SIG-M5 treated with dmso at 0.1 percent for 504 hours (cell line): ENCODE data around the gene FLCN.

ENCODE experiments used
- DNase-seq: peaks from one replicate; lab custom pipeline; 2025; ENCODE audit not compliant: unreplicated experiment; lab: John Stamatoyannopoulos, UW

FLCN gene

DNA sequence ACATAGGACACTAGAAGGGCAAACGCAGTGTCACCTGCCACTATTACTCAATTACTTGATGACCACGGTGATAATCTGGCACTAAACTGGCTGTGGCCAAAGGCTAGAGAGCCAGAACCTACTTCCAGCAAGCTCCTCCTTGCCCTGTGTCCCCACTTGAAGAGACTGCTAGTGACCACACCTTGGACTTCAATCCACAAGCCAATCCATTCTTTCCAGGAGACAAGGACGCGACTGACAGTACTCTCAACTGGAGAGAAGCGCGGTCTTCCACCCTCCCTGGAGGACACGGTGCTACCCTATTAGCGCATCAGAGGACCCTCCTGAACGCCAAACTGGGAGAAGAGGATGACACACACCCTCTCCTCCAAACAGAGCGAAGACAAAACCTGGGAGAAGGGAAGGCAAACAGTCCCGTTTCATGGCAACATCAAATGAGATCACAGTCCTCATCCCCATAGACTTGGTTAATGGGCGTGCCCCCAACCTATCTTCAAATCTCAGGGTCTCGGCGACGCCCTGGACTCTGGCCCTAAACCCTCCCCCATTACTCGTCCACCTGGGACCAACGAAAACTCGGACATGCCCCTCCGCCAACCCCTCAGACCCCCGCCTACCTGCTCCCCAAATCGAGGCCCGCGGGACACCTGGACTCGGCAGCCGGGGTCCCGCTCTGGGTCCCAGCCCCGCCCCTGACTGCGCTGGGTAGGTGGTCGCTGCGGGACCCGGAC is 508 bp downstream of the FLCN start:
- DNase-seq = no peak

DNA sequence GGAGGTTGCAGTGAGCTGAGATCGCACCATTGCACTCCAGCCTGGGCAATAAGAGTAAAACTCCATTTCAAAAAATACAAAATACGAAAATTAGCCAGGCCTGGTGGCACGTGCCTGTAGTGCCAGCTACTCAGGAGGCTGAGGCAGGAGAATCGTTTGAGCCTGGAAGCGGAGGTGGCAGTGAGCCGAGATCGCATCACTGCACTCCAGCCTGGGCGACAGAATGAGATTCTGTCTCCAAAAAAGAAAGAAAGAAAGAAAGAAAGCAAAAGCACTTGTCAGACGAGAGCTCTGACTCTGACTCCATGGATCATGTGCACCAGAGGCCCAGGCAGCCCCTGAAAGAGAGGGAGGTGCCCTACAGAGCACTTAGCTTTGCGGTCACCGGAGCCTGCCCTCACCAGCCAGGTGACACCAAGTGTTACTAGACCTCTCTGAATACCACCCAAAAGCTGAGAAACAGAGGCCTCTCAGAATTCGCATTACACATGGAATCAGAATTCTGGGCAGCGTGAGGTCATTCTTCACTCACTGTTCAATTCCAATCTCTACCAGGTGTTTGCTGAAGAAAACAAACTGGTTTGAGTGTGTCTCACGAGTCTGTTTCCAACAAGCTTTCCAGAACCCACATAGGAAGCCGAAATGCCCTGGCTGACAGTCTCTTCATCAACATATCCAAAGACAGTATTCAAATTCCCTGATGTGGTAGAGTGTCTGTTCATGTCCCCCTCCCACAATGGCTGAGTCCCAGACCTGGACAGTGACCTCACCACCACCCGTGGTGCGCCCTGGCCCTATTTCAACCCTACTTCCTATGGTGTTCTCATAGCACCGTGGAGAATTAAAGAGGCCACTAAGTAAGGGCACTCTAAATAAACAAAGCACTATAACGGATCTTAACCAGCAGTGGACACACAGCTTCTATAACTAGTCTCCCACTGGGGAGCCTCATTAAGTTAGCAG is 1.5 kb downstream of the FLCN start:
- DNase-seq = no peak

DNA sequence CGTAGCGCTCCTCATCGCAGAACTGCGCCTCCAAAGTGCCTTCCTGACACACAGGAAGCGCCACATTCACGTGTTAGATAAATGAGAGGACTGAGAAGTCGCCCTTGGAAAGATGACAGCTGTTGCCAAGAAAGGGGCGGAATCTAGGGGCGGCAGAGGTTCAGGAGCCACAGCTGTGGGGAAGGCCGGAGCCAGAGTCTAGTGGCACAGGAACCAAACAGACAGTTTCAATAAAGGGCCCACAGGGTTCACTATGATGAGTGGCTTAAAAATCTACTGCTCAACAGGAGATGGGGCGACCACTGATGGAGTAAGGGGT is 4.7 kb downstream of the FLCN start:
- DNase-seq = no peak

DNA sequence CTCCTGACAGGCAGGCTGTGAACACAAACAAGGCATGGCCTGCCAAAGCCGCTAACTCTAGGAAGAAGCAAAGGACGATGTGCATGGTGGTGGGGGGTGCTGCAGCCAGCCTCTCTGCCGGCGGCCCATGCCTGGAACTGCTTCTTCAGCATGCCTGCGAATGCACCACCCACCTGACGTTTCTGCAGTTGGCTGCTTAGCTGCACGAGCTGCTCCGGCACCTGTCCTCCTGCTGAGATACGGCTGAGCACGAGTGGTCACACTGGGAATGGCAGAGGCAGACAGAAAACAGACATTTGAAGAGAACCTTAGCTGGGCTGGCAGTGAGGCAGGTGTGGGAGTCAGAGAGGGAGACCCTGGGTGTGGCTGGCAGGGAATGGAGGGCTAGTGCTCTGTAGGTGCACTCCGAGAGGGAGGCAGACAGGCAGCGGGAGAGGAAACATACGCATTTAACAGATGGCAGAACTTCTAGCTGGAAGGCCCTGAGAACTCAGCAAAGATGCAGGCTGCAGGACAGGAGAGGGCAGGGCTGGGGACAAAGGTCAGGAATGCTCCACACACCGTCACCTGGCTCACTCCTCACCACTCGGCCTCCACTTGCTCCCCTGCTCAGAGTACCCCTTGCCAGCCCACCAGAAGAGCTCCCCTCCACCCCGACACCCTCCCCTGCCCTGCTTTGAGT is 5.2 kb downstream of the FLCN start:
- DNase-seq = no peak

DNA sequence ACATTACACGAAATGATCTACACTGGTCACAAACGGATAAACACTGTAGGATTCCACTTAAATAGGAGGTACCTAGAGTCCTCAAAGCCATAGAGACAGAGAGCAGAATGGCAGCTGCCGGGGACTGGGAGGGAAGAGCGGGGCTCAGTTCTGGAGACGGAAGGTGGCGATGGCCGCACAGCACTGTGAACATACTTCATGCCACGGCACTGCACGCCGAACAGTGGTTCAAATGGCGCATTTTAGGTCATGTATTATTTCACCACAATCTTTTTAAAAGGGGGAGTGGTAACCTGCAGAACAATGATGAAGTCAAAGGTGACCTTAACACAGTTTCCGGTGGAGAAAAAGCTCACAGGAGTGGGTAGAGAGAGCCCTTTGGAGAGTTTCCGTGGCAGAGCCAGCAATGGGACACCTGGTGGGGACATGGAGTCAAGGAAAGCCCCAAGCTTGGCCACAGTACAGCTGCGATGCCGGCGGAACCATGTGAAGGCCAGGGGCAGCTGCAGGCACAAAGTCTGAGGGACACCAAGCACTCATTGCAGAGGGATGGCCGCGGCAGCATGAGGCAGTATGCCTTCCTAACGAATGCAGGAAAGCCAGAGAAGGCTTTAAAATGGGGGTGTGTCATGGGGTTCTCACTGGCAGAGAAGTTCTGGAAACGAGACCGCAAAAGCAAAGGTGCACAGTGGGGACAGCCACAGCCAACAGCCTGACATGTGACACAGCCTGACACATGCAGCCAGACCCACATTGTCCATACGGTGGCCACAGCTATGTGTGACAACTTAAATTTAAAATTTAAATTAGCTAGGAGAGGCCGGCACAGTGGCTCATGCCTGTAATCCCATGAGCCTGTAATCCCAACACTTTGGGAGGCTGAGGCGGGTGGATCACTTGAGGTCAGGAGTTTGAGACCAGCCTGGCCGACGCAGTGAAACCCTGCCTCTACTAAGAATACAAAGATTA is 7.3 kb downstream of the FLCN start:
- DNase-seq = no peak

DNA sequence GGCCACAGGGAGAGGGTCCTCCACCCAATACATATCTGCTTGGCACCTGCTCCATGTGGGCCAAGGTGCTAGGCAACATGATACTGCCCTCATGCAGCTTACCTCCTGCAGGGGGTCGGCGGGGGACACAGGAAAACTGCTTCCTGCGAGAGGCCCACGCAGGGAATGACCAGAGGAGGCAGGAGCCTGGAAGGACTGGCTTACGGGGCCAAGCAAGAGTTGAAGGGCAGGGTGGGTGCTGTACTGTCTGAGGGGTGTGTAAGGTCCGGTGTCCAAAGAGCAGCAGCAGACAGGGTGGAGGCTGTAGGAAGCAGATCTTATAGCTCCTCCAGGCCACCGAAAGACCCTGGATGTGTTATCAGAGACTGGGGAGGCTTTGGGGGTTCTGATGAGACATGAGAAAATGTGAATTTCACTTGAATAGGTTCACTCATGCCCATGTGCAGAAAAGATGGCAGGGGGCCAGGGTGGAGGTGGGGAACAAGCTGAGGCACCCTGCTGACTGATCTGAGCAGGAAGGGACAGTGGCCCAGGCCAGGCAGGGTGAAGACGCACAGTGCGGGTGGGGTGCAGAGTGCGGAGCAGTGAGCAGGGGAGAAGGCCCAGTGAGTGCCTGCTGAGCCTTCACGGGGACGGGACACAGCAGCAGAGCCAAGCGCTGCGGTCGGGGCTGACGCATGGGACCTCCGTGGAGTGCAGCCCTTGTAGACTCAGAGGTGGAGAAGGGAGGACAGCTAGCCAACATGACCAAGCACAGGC is 8.3 kb downstream of the FLCN start:
- DNase-seq = no peak

DNA sequence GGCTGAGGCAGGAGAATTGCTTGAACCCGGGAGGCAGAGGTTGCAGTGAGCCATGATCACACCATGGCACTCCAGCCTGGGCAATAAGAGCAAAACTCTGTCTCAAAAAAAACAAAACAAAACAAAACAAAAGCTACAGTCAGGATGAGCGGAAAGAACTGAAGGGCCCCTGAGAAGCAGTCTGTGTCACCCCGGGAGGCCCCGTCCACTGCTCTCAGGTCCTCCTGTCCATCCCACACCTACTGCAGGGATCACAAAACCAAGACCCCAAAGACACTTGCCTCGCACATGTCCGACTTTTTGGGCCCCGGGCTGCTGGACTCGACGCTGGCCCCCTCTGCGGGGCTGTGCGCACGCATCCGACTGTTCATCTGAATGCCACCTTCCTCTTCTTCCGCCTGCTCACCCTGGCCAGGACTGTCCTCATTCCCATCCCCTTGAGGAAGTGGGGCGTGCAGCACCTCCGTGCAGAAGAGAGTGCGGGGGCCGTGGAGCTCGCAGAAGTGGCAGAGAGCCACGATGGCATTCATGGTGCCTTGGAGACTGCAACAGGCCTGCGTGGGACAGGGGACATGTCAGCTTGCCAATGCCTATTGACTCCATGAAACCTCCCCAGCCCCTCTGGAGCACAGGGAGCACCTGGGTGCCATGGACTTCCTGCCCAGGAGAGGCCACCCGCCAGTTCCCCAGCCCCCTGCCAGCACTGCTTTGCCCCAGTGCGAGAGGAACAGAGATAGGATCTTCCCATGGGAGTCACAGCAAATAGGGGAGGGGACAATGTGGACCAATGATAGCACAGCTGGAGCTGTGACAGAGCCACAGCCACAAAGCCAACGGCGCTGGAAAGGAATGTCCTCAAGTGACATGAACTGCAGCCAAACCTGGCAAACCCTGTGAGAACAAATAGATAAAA is 9.1 kb downstream of the FLCN start:
- no peak for DNase-seq

DNA sequence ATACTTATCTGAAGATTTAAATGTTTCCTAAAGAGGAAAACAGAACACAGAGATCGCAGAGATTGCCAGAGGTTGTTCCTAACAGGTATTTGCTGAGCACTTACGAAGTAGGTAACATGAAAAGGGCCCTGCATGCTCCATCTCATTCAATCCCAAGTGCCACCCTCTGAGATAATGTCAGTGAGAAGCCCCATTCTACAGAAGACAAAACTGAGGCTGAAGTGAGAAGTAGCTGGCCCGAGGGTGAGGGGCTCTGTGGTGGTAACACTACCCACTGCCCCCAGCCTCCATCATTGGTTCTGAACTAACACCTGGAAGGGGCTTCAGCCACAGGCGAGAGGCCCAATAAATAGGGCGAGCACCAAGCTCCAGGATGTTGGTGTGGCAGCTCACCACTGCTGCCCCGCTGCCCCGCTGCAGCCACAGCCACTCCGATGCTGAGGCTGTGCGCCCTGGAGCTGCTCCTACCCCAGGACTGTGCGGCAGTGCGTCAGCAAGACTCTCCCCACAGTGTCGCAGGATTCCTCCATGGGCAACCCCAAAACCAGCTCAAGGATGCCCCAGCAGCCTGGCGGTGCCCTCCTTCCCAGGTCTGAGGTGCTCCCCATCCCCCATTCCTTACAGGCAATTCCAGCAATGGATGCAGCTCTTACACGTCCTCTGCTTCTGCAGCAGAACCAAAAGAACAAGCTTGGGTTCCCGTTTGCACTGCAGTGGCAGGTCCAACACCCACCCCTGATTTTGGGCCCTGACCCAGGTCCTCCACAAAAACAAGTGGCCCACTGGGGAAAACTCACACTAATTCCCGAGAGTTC is 10.3 kb downstream of the FLCN start:
- DNase-seq = no peak

DNA sequence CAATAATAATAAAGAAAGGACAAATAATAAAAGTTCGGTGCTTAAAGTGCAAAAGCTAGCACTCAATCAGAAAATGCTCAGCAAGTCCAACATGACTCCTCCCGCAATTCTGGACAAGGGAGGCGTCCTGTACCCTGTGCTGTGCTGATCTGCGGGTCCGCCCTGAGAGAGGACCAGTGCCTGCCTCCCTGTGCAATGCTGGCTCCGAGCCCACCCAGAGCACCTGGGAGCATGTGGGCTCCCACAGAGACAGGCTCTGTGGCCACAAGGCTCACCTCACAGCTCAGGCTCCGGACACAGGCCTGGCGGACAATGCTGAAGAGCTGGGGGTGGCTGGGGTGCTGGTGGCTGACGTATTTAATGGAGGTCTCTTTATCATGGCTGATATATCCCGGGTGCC is 11.1 kb downstream of the FLCN start:
- no peak for DNase-seq

DNA sequence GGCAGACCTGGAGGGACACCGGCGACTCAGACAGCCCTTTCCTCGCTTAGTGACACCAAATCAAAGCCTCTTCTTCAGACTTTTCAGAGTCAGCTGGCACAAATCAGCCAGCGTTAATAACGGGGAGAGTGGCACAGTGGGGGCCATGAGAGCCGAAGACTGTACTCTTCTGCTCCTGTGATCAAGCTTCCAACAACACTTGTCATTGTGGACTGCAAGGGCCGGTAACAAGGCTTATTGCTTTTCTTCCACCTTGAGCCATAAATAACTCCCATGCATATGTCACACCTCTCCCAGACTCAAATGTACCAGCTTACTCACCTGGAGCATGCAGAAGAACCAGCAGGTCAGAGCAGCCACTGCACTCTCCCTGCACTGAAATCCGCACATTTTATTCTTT is 12.8 kb downstream of the FLCN start:
- DNase-seq = no peak

DNA sequence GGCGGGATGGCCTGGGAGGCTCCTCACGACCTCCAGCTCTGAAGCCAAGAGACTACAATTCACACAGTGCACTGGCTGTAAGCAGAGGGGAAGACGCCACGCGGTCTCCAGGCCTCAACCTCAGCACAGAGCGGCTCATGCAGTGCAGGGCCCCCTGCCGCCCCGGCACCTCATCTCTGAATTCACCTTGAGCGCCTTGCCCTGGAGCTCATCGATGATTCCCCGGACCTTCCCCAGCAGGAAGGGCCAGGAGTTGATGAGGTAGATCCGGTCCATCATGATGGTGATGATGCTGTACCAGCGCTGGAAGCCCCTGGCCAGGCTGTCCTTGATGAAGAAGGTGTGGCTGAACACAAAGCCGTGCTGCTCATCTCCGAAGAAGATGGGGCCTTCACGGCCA is 13.2 kb downstream of the FLCN start:
- no peak for DNase-seq

DNA sequence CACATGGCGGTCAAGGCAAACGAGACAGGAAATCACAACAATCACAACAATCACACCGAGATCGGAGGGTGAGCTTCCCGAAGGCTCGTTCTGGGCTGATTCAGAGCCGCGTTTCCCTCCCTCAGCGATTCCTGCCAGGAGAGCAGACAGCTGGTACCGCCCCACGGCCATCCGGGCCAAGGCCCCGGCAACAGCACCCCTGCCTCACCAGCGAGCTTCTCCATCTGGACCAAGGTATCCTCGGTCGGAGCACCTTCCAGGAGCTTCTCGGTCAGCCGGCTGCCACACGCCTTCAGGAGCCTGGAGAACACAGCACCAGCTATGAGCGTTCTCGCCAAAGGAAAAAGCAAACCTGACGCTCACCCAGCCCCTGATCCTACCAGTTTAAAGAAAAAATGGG is 15.6 kb downstream of the FLCN start:
- DNase-seq = no peak

DNA sequence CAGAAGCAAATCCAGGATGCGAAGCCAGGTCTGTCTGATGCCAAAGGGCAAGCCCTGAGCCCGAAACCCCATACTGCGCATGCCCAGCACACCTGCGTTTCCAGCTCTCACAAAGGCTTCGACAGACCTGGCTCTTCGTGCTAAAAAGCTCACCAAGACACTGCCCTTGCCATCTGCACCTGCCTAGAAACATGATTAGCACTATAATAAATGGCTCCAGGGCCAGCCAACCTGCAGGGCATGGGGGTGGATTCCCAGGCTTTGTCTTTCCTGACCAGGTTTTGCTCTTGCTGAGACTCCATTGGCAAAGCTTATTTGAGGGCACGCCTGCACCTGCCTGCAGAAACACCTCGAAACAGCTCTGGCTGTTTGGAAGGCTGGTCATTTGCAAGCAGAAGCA is 16.4 kb downstream of the FLCN start:
- no peak for DNase-seq

DNA sequence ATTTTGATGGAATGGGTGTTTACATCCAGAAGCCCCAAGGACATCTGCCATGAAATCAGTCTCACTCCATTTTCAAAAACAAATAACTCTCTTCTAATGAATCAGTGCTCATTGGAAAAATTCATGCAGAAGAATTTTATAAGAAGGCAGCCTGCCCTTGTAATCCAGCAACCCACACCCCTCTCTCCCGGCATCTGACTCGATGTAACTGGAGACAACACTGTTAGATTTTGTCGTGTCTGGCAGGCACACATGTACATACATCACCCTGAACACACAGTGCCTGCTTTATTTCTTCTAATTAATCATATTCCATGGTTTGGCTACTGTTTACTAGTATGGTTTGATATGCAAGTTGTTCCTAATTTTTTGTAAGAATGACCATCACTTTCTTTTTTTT is 19.0 kb downstream of the FLCN start:
- DNase-seq = no peak

DNA sequence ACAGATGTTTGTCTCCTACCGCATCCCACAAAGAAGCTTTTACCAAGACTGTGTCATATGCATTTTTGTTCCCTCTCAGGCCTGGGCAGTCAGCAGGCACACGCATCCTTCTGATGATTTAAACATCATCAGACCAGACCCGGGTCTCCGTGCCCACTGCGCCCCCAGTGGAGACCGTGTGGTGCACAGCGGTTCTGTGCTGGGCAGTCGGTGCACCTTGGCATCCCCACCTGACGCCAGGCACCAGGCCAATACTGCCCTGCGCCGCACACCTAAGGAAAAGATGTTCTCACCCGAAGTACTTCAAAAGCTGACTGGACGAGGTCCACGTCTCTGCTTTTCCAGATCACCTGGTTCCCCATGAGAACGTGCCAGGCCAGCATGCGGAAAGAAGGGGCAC is 20.2 kb downstream of the FLCN start:
- no peak for DNase-seq

DNA sequence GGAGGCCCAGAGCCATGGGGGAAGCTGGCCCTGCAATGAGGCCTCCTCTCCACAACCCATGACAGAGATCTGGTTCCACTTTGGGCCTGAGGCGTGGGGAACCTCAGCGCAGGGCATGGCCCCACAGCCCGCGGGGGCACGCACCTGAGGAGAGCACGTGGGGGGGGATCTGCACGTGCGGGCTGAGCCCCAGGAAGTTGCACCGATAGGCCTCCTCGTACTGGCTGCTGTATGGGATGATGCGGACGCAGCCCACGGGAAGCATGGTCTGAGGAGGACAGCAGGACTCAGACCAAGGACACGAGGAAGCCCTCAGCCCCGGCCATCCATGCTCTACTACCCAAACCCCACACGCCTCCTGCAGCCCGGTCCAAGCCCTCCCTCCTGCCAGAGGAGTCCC is 20.7 kb downstream of the FLCN start:
- DNase-seq = no peak

DNA sequence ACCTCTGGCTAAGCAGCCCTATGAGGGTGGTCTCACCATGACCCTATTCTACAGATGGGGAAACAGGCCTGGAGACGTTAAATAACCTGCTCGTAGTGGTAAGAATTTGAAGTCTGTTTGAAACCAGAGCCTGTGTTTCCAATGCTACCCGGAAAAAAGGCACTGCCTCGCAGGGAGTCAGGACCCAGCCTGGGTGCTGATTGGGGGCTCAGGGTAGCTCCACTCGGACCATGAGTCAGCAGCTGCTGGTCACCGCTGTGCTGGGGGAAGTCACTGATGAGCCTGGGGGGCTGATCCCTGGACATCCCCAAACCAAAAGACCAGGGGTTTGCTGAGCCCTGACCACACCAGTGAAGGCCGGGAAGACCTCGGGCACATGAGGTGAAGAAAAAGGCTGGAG is 21.4 kb downstream of the FLCN start:
- no peak for DNase-seq
